ENCODE results near the gene FCRLA.

- no peak for TF ChIP-seq CTCF (IDR thresholded peaks at IDR 0.05; ENCODE audit: low read depth, low read length, poor library complexity, severe bottlenecking)
- TF ChIP-seq EZH2phosphoT487 (IDR thresholded peaks at IDR 0.05; ENCODE audit: borderline replicate concordance, low read length) = no peak
These were observed 33.9 kb downstream of the FCRLA start for GRCh38 chr1:161740921-161741320.

Measured in DOHH2 (cell line).